Posterior vena cava (tissue), 2 donors: Measurements from ENCODE around the gene BYSL. TPM values are rescaled to one million over a fixed set of nuclear protein-coding genes. Genes with fewer than 3 reads are reported as not detected.

Experiments used
- DNase-seq: peaks from one replicate; pipeline ENCODE4 v3.0.0-alpha.2; 2020; ENCODE audit warnings: low spot score
- intact Hi-C, 2 donors: fragments of 100-400 bp; cut with DNase I; formaldehyde crosslinking; loops; one replicate each; pipeline versions ENCODE4 v1.14.1 to v1.14.2; 2022 to 2023
- long read RNA-seq, 2 donors: library from polyadenylated mRNA; unstranded; transcript quantifications; one replicate each; pipeline ENCODE4 v2.0.0, GENCODE V29; 2020 to 2021
- total RNA-seq, 2 donors: library from RNA; stranded (reverse); fragmentation: NEBNext Ultra II Directional; extraction: Animal tissue kit (Norgen Biotek cat#: 25700); gene quantifications; one replicate each; pipeline ENCODE4 v1.2.1, GENCODE V29; 2021
- donor health status: DM: yes; HTN: yes; CAD: no.
- donor health status: DM: yes; HTN: yes; CAD: no.

The BYSL gene, protein sequence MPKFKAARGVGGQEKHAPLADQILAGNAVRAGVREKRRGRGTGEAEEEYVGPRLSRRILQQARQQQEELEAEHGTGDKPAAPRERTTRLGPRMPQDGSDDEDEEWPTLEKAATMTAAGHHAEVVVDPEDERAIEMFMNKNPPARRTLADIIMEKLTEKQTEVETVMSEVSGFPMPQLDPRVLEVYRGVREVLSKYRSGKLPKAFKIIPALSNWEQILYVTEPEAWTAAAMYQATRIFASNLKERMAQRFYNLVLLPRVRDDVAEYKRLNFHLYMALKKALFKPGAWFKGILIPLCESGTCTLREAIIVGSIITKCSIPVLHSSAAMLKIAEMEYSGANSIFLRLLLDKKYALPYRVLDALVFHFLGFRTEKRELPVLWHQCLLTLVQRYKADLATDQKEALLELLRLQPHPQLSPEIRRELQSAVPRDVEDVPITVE
- 10 to 100 TPM; 12.7 to 16.8 TPM for total RNA-seq
- long read RNA-seq, donor 1, partial matches to known transcripts, result 1 of 4 reads
- long read RNA-seq, donor 1, other reads (novel, unspliced or antisense), result 0 of 4 reads
- long read RNA-seq, donor 2, transcript BYSL-201 (7 exons, 2,029 nt), result major isoform, 19 of 20 reads
- long read RNA-seq, donor 2, partial matches to known transcripts, result 0 of 20 reads
- long read RNA-seq, donor 2, other reads (novel, unspliced or antisense), result 1 of 20 reads

- DNase-seq, result peak; percentile 98
- intact Hi-C loops, result no loop called here
Observed at GRCh38 chr6:41920921-41921711, at the start of gene BYSL, which contains the start of gene MED20. BYSL (plus strand) TSS chr6:41921499; CDS start chr6:41921563, 64 bp downstream. MED20 (minus strand) TSS chr6:41921139; CDS start chr6:41921018, 121 bp downstream.

GRCh38 chr6:41871691-41872090, 49.6 kb upstream of the BYSL start:
- no peak for DNase-seq
- intact Hi-C loops, result no loop called here

DNA sequence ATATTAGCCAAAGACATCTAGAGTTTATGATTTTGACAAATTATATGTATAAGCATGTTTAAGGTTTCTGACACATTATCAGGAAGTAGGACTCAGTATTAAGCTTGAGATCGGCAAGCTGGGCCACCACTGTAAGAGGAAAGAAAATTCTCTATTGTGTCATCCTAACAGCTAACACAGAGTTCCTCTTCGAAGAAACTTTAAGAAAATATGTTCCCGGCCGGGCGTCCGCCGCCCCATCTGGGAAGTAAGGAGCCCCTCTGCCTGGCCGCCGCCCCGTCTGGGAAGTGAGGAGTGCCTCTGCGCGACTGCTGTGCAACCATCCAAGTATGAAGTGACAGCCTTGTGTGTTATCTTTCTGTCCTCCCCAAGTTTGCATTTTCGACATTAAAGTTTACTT, 49.2 kb upstream of the BYSL start:
- intact Hi-C loops, result no loop called here
- no peak for DNase-seq

DNA sequence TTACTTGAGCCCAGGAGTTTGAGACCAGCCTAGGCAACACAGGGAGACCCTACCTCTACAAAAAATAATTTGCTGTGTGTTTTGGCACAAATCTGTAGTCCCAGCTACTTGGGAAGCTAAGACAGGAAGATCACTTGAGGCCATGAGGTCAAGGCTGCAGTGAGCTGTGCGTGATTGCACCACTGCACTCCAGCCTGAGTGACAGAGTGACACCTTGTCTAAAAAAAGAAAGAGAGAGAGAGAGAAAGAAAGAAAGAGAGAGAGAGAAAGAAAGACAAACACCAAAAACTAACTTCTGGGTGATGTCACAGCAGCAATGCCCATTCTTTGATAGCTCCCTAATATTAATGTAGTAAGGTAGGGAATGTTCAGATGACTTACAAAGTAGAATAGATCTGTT, 46.6 kb upstream of the BYSL start:
- DNase-seq, result no peak

GRCh38 chr6:41877051-41877680, 44.1 kb upstream of the BYSL start:
- intact Hi-C loops, result no loop called here

More for the DNA sequence above, 46.6 kb upstream of the BYSL start:
- intact Hi-C loops, result no loop called here

DNA sequence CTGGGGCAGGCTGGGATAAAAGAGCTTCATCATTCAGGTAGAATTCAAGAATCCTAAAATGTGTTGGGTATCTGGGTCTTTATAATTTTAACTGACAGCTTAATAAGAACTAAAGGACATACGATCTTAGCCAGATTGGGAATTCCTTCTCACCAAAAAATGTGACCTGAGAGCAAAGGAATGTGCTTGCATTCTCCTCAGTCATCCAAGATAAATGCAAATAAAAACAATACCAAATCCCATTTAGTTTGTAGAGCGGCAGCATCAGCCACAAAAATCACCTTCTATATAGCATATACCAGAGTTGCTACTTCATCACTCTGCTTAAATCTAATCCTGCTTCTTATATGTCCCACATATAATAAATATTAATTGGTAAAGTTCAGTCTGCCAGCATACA, 43.1 kb upstream of the BYSL start:
- no peak for DNase-seq
- intact Hi-C loops, result no loop called here

More at GRCh38 chr6:41877051-41877680, 44.1 kb upstream of the BYSL start:
- DNase-seq, result no peak

- intact Hi-C loops, result no loop called here
- no peak for DNase-seq
Observed at GRCh38 chr6:41878961-41879405, 42.3 kb upstream of the BYSL start.

DNA sequence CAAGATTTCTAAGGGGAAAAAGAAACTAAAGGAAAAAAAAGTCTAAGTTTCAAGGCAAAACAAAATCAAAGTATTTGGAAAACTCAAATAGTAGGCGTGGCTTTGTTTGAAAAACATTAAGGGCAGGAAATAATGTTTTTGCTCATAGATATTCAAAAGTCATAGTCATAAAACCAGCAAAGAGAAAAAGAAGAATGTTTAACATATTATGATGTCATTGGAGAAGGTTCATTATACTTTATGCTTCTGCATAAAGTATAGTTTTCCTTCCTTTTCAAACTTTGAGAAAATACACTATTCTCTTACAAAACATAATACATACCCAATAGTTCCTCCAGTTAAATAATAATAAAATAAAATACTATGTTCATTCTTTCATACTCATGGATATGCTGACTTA, 39.8 kb upstream of the BYSL start:
- DNase-seq, result no peak
- intact Hi-C loops, result no loop called here

- no peak for DNase-seq
- intact Hi-C loops, result no loop called here
Observed at GRCh38 chr6:41884957-41885356, 36.3 kb upstream of the BYSL start.

- intact Hi-C loops, result no loop called here
- no peak for DNase-seq
Observed at GRCh38 chr6:41885930-41886329, 35.4 kb upstream of the BYSL start.

GRCh38 chr6:41887331-41887751, 34.0 kb upstream of the BYSL start:
- intact Hi-C loops, result no loop called here
- DNase-seq, result no peak

- intact Hi-C loops, result loop anchor here in 1 of 2 donors (10.0 kb wide), 1 partner anchor 388 kb away; no protein-coding TSS in a partner anchor
- DNase-seq, result no peak
Observed at GRCh38 chr6:41892921-41893564, 28.3 kb upstream of the BYSL start.

- intact Hi-C loops, result loop anchor here in 1 of 2 donors (10.0 kb wide), 1 partner anchor 390 kb away; no protein-coding TSS in a partner anchor
- no peak for DNase-seq
Observed at GRCh38 chr6:41894366-41895299, 26.7 kb upstream of the BYSL start.

- intact Hi-C loops, result loop anchor here in 1 of 2 donors (10.0 kb wide), 1 partner anchor 391 kb away; no protein-coding TSS in a partner anchor
- peak; percentile 96 for DNase-seq
Observed at GRCh38 chr6:41895300-41896233, 25.7 kb upstream of the BYSL start, which contains the start of gene USP49. USP49 (minus strand) TSS chr6:41895375; CDS start chr6:41806983, 88,392 bp downstream.

DNA sequence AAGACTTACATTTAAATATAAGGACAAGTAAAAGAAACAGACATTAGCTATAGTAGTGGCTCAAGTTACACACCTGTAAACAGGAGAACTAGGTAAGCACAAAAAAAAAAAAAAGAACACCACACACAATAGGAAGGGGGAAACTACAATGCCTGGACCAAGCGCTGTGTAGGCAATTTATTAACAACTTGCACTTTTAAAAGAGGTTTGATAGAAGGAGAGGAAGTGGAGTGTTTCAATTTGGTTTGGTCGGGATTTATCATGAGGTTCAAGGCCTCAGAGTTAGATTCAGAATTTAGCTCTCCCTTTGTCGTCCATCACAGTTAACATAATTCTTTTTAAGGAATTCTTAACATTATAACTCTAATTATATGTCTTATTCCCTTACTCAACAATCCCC, 25.0 kb upstream of the BYSL start:
- intact Hi-C loops, result loop anchor here in 1 of 2 donors (10.0 kb wide), 1 partner anchor 391 kb away; no protein-coding TSS in a partner anchor
- DNase-seq, result no peak

DNA sequence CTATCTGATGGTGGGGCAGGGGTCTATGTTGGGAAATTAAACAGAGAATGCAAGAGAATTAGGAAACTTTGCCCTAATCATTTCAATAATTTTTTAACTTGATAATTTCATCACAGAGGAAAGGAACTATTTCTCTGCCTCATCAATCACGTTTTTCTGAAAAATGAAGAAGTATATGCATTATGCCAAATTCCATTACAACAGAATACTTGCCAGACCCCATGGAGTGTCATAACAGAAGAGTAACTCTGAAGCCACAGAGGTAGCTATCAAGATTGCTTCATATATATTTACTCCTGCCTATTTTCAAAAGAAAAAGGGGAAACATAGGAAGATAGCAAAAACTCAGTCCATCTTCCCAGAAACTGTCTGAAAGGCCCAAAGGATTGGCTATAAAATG, 20.4 kb upstream of the BYSL start:
- intact Hi-C loops, result no loop called here
- no peak for DNase-seq
